Spinal cord (tissue), 10 donors: ENCODE data around the gene IL12RB2. TPM values are rescaled to one million over a fixed set of nuclear protein-coding genes. Genes with fewer than 3 reads are reported as not detected.
"Not testable (repeated sequence)": the region's sequence is repeated elsewhere in the genome, so short reads cannot be mapped to it uniquely, and the experiment has no call there.

Experiments
- DNase-seq, 6 donors: peaks; one replicate each; pipeline versions ENCODE4 v3.0.0 to v3.0.0-alpha.2; 2013 to 2015; ENCODE audit warnings: low spot score in 6 of 6, low read depth in 4 of 6
- H3K27ac ChIP-seq: one replicate; pipeline ENCODE4 v1.5.1; 2013; ENCODE audit warnings: low read depth, low read length, control low read depth
- H3K27me3 ChIP-seq: one replicate; pipeline ENCODE4 v1.6.1; 2013; ENCODE audit warnings: low read length; ENCODE audit not compliant: control insufficient read depth, insufficient read depth
- H3K36me3 ChIP-seq: one replicate; pipeline ENCODE4 v1.6.1; 2013; ENCODE audit warnings: low read length; ENCODE audit not compliant: control insufficient read depth, insufficient read depth
- H3K4me1 ChIP-seq: one replicate; pipeline ENCODE4 v1.6.1; 2013; ENCODE audit warnings: low read length; ENCODE audit not compliant: control insufficient read depth, insufficient read depth
- H3K4me3 ChIP-seq: one replicate; pipeline ENCODE4 v1.5.1; 2013; ENCODE audit warnings: low read depth, low read length, control low read depth
- H3K9me3 ChIP-seq: one replicate; pipeline ENCODE4 v1.6.1; 2013; ENCODE audit warnings: low read length; ENCODE audit not compliant: control insufficient read depth, insufficient read depth
- WGBS: methylation state at CpG from one replicate; pipeline ENCODE4 v1.1.5; 2013; ENCODE audit warnings: missing lambda C conversion rate; ENCODE audit not compliant: insufficient coverage; 5-methylcytosine and 5-hydroxymethylcytosine counted together
- polyA plus RNA-seq, 2 donors: library from polyadenylated mRNA; unstranded; fragments of 120-200 nt; gene quantifications; one replicate each; pipeline ENCODE4 v1.2.1, GENCODE V29; 2013; ENCODE audit not compliant: insufficient read length in 2 of 2
- total RNA-seq, 2 donors: library from RNA; depleted of rRNA in 1 of 2; stranded (reverse); fragments of 120-200 nt in 1 of 2; fragments of >200 nt in 1 of 2; gene quantifications; one replicate each; pipeline versions ENCODE4 v1.2.3 to v1.2.4, GENCODE V29; 2013 to 2014
- donor health status: healthy.

The IL12RB2 gene
- total and polyA plus RNA-seq, 4 donors, result 0.66 to 2.5 (median 0.97) TPM

- WGBS, result no CpG with 5 or more reads among the region's 2 CpGs
- Histone ChIP-seq H3K36me3 (peaks cover 3% of the 10 kb centered on the region), H3K9me3 (no peaks in the 10 kb centered on the region), H3K27ac (no peak overlapping the region), H3K4me3 (no peak overlapping the region), H3K27me3 (no peaks in the 10 kb centered on the region), H3K4me1 (peaks cover 4% of the 10 kb centered on the region)
- no peak for DNase-seq
These were observed 126.2 kb downstream of the IL12RB2 start for GRCh38 chr1:67433837-67434236.

GRCh38 chr1:67434491-67434890 lies 126.8 kb downstream of the IL12RB2 start:
- Histone ChIP-seq H3K4me1 (peaks cover 4% of the 10 kb centered on the region), H3K27me3 (no peaks in the 10 kb centered on the region), H3K27ac (no peak overlapping the region), H3K4me3 (no peak overlapping the region), H3K36me3 (peaks cover 3% of the 10 kb centered on the region), H3K9me3 (no peaks in the 10 kb centered on the region)
- no CpG with 5 or more reads among the region's 2 CpGs for WGBS
- DNase-seq, result no peak

- WGBS, result no CpG with 5 or more reads among the region's 4 CpGs
- no peak overlapping the region for H3K4me3 ChIP-seq
- no peaks in the 10 kb centered on the region for H3K36me3 ChIP-seq
- no peak for DNase-seq
- no peak overlapping the region for H3K27ac ChIP-seq
- no peaks in the 10 kb centered on the region for H3K27me3 ChIP-seq
- H3K9me3 ChIP-seq, result no peaks in the 10 kb centered on the region
- H3K4me1 ChIP-seq, result no peaks in the 10 kb centered on the region
These were observed 128.9 kb downstream of the IL12RB2 start for GRCh38 chr1:67436511-67437055.

GRCh38 chr1:67437961-67438360 lies 130.3 kb downstream of the IL12RB2 start:
- no CpG with 5 or more reads among the region's 2 CpGs for WGBS
- Histone ChIP-seq H3K4me3 (no peak overlapping the region), H3K4me1 (no peaks in the 10 kb centered on the region), H3K9me3 (no peaks in the 10 kb centered on the region), H3K27ac (no peak overlapping the region), H3K27me3 (no peaks in the 10 kb centered on the region), H3K36me3 (no peaks in the 10 kb centered on the region)
- no peak for DNase-seq

- Histone ChIP-seq H3K9me3 (no peaks in the 10 kb centered on the region), H3K36me3 (no peaks in the 10 kb centered on the region), H3K4me3 (no peak overlapping the region), H3K27me3 (no peaks in the 10 kb centered on the region), H3K27ac (no peak overlapping the region), H3K4me1 (no peaks in the 10 kb centered on the region)
- 92% methylated on average over 4 of the region's 6 CpGs for WGBS
- DNase-seq, result no peak
These were observed 131.8 kb downstream of the IL12RB2 start for GRCh38 chr1:67439277-67440029.

- WGBS, result no CpG with 5 or more reads among the region's 3 CpGs
- no peak overlapping the region for H3K27ac ChIP-seq
- H3K4me3 ChIP-seq, result no peak overlapping the region
These were observed 132.7 kb downstream of the IL12RB2 start for GRCh38 chr1:67440339-67440738.

GRCh38 chr1:67441183-67441582 lies 133.5 kb downstream of the IL12RB2 start:
- H3K27me3 ChIP-seq, result no peaks in the 10 kb centered on the region
- H3K36me3 ChIP-seq, result no peaks in the 10 kb centered on the region
- H3K4me3 ChIP-seq, result no peak overlapping the region
- H3K27ac ChIP-seq, result no peak overlapping the region
- peak in 3 of 6 donors; percentile 17 to 73 (median 27) for DNase-seq
- H3K4me1 ChIP-seq, result no peaks in the 10 kb centered on the region
- WGBS, result 10% methylated on average over 2 of the region's 3 CpGs
- no peaks in the 10 kb centered on the region for H3K9me3 ChIP-seq

More at GRCh38 chr1:67440339-67440738, 132.7 kb downstream of the IL12RB2 start:
- DNase-seq, result no peak
- Histone ChIP-seq H3K9me3 (no peaks in the 10 kb centered on the region), H3K36me3 (no peaks in the 10 kb centered on the region), H3K27me3 (no peaks in the 10 kb centered on the region), H3K4me1 (no peaks in the 10 kb centered on the region)

GRCh38 chr1:67441739-67442281 lies 134.1 kb downstream of the IL12RB2 start:
- Histone ChIP-seq H3K4me1 (no peaks in the 10 kb centered on the region), H3K4me3 (no peak overlapping the region), H3K27ac (no peak overlapping the region), H3K27me3 (no peaks in the 10 kb centered on the region), H3K9me3 (no peaks in the 10 kb centered on the region), H3K36me3 (no peaks in the 10 kb centered on the region)
- DNase-seq, result no peak
- 100% methylated on average over 1 of the region's 2 CpGs for WGBS

- not testable (repeated sequence) for H3K4me1 ChIP-seq
- no CpG with 5 or more reads among the region's 5 CpGs for WGBS
These were observed 138.3 kb downstream of the IL12RB2 start for GRCh38 chr1:67446014-67446413.

More at GRCh38 chr1:67446014-67446413, 138.3 kb downstream of the IL12RB2 start:
- not testable (repeated sequence) for H3K36me3 ChIP-seq, H3K27me3 ChIP-seq, H3K27ac ChIP-seq, H3K4me3 ChIP-seq, DNase-seq, H3K9me3 ChIP-seq
